ENCODE measurements around the gene TAF15.

Gene TAF15

GRCh38 chr17:35844547-35844946 lies 35.3 kb downstream of the TAF15 start:
- no peak overlapping the region for H3K9ac ChIP-seq (ENCODE audit: low read depth, low read length, poor library complexity, severe bottlenecking)
- no peak overlapping the region for H3K4me3 ChIP-seq (ENCODE audit: low read length, poor library complexity, severe bottlenecking)
- no peaks in the 10 kb centered on the region for H3F3A ChIP-seq (ENCODE audit: low read depth)
- H3K4me1 ChIP-seq (ENCODE audit: insufficient read depth, low read length, poor library complexity, severe bottlenecking) = no peaks in the 10 kb centered on the region
- no peaks in the 10 kb centered on the region for H3K27me3 ChIP-seq (ENCODE audit: insufficient read depth, low read length, poor library complexity, severe bottlenecking)
- H2AFZ ChIP-seq (ENCODE audit: low read length) = no peak overlapping the region
- no peaks in the 10 kb centered on the region for H3K9me2 ChIP-seq (replicated peaks; ENCODE audit: low read depth, low read length)
- H3K4me2 ChIP-seq (ENCODE audit: low read depth, low read length, poor library complexity, severe bottlenecking) = no peak overlapping the region
- TF ChIP-seq EZH2phosphoT487 (IDR thresholded peaks at IDR 0.05; ENCODE audit: borderline replicate concordance) (no peak), CTCF (conservative IDR thresholded peaks at IDR 0.05; ENCODE audit: low read length) (no peak)
- no peaks in the 10 kb centered on the region for H3K79me2 ChIP-seq (ENCODE audit: insufficient read depth, low read length)
- H3K9me3 ChIP-seq (ENCODE audit: insufficient read depth, low read depth, low read length) = no peaks in the 10 kb centered on the region
- H4K20me1 ChIP-seq (ENCODE audit: insufficient read depth, low read length, poor library complexity, severe bottlenecking) = no peaks in the 10 kb centered on the region
- H3K36me3 ChIP-seq (ENCODE audit: insufficient read depth, low read length) = peaks cover 88% of the 10 kb centered on the region

GRCh38 chr17:35846055-35846809 lies 36.9 kb downstream of the TAF15 start:
- Histone ChIP-seq H3K4me2 (ENCODE audit: low read depth, low read length, poor library complexity, severe bottlenecking) (no peak overlapping the region), H3K4me3 (ENCODE audit: low read length, poor library complexity, severe bottlenecking) (no peak overlapping the region), H3K27me3 (ENCODE audit: insufficient read depth, low read length, poor library complexity, severe bottlenecking) (no peaks in the 10 kb centered on the region), H2AFZ (ENCODE audit: low read length) (no peak overlapping the region), H3K79me2 (ENCODE audit: insufficient read depth, low read length) (no peaks in the 10 kb centered on the region), H3K9me2 (replicated peaks; ENCODE audit: low read depth, low read length) (no peaks in the 10 kb centered on the region), H3K36me3 (ENCODE audit: insufficient read depth, low read length) (peaks cover 81% of the 10 kb centered on the region), H3K9ac (ENCODE audit: low read depth, low read length, poor library complexity, severe bottlenecking) (no peak overlapping the region), H3K9me3 (ENCODE audit: insufficient read depth, low read depth, low read length) (no peaks in the 10 kb centered on the region), H3F3A (ENCODE audit: low read depth) (no peaks in the 10 kb centered on the region), H4K20me1 (ENCODE audit: insufficient read depth, low read length, poor library complexity, severe bottlenecking) (no peaks in the 10 kb centered on the region), H3K4me1 (ENCODE audit: insufficient read depth, low read length, poor library complexity, severe bottlenecking) (no peaks in the 10 kb centered on the region)
- TF ChIP-seq EZH2phosphoT487 (IDR thresholded peaks at IDR 0.05; ENCODE audit: borderline replicate concordance) = no peak
- no peak for TF ChIP-seq CTCF (conservative IDR thresholded peaks at IDR 0.05; ENCODE audit: low read length)

- Histone ChIP-seq H3K36me3 (ENCODE audit: insufficient read depth, low read length) (peaks cover 76% of the 10 kb centered on the region), H3K4me2 (ENCODE audit: low read depth, low read length, poor library complexity, severe bottlenecking) (no peak overlapping the region), H3K4me3 (ENCODE audit: low read length, poor library complexity, severe bottlenecking) (no peak overlapping the region), H3F3A (ENCODE audit: low read depth) (no peaks in the 10 kb centered on the region), H3K9me3 (ENCODE audit: insufficient read depth, low read depth, low read length) (no peaks in the 10 kb centered on the region), H2AFZ (ENCODE audit: low read length) (no peak overlapping the region), H3K4me1 (ENCODE audit: insufficient read depth, low read length, poor library complexity, severe bottlenecking) (no peaks in the 10 kb centered on the region), H3K79me2 (ENCODE audit: insufficient read depth, low read length) (no peaks in the 10 kb centered on the region), H3K27me3 (ENCODE audit: insufficient read depth, low read length, poor library complexity, severe bottlenecking) (no peaks in the 10 kb centered on the region), H3K9me2 (replicated peaks; ENCODE audit: low read depth, low read length) (no peaks in the 10 kb centered on the region), H4K20me1 (ENCODE audit: insufficient read depth, low read length, poor library complexity, severe bottlenecking) (no peaks in the 10 kb centered on the region), H3K9ac (ENCODE audit: low read depth, low read length, poor library complexity, severe bottlenecking) (no peak overlapping the region)
- TF ChIP-seq EZH2phosphoT487 (IDR thresholded peaks at IDR 0.05; ENCODE audit: borderline replicate concordance) = no peak
- no peak for TF ChIP-seq CTCF (conservative IDR thresholded peaks at IDR 0.05; ENCODE audit: low read length)
These were observed 37.7 kb downstream of the TAF15 start for GRCh38 chr17:35847006-35847405.

Measured in Loucy (cell line).